ENCODE measurements around the gene PRRG4. TPM values are rescaled to one million over a fixed set of nuclear protein-coding genes. Genes with fewer than 3 reads are reported as not detected.

PRRG4 gene
- total and polyA plus RNA-seq, 10 donors, result 0.65 to 6.7 (median 3.7) TPM

DNA sequence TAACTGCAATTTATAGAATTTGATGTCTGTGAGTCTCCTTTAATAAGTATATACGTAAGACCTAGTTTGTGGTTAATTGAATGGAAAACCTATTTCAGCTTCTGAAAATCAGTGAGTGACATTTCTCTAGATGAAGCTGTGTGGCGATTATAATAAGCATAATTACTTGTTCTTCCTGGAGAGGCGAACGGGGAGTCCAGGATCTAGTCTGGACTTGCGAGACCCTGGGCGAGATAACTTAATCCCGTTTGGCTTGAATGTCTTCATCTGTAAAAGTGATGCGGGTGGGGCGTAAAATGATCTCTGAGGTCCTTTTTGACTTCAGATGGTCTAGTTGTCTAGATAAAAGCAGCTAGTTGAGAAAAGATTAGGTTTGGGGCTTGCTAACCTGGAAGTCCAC, 1.1 kb downstream of the PRRG4 start:
- WGBS, 5 donors, result 82 to 89% (median 83%) methylated on average over 9 of the region's 9 CpGs
- no peaks in the 10 kb centered on the region for H3K9me3 ChIP-seq
- peak overlapping the region in 5 of 8 donors; percentile 55 to 93 (median 85) for H3K4me3 ChIP-seq

DNA sequence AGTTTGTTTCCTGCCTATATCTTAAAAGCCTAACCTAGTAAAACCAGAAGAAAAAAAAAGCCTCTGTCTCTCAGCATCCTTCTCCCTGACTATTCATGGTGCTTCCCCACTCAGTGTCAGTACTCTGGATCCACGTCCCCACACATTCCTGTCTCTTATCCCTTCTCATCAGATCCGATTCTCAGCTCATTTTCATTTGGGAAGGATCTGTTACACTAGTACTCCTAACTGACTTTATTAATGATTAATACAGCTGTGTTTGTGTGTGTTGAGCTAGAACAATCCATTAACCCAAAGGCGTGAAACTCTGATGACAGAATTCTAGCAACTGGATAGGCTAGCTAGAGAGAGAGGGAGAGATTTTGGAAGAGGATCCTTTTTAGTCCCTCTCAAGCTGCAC, 1.5 kb downstream of the PRRG4 start:
- no peak for DNase-seq
- TF ChIP-seq, protein P1, sequence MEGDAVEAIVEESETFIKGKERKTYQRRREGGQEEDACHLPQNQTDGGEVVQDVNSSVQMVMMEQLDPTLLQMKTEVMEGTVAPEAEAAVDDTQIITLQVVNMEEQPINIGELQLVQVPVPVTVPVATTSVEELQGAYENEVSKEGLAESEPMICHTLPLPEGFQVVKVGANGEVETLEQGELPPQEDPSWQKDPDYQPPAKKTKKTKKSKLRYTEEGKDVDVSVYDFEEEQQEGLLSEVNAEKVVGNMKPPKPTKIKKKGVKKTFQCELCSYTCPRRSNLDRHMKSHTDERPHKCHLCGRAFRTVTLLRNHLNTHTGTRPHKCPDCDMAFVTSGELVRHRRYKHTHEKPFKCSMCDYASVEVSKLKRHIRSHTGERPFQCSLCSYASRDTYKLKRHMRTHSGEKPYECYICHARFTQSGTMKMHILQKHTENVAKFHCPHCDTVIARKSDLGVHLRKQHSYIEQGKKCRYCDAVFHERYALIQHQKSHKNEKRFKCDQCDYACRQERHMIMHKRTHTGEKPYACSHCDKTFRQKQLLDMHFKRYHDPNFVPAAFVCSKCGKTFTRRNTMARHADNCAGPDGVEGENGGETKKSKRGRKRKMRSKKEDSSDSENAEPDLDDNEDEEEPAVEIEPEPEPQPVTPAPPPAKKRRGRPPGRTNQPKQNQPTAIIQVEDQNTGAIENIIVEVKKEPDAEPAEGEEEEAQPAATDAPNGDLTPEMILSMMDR (IDR thresholded peaks at IDR 0.05 in 8 of 11, conservative IDR thresholded peaks at IDR 0.05 in 3 of 11), result no peak
- TF ChIP-seq POLR2AphosphoS5 (IDR thresholded peaks at IDR 0.05) (no peak), POLR2A (IDR thresholded peaks at IDR 0.05) (no peak)

More for the DNA sequence above, 1.1 kb downstream of the PRRG4 start:
- intact Hi-C loops (cut with DNase I; ENCODE audit: low total_unique reads), result no loop called here
- Histone ChIP-seq H3K27me3 (replicated peaks in 1 of 7) (peaks cover 0 to 22% (median 10%) of the 10 kb centered on the region in 7 donors), H3K4me1 (peaks cover 10 to 36% (median 20%) of the 10 kb centered on the region in 6 donors), H3K36me3 (peaks cover 0 to 5% (median 0%) of the 10 kb centered on the region in 6 donors), H3K27ac (peak overlapping the region in 1 of 8 donors; percentile 81)
- TF ChIP-seq, protein P1 (IDR thresholded peaks at IDR 0.05 in 8 of 11, conservative IDR thresholded peaks at IDR 0.05 in 3 of 11), result no peak
- TF ChIP-seq POLR2A (IDR thresholded peaks at IDR 0.05) (no peak), POLR2AphosphoS5 (IDR thresholded peaks at IDR 0.05) (no peak)
- DNase-seq, result no peak

DNA sequence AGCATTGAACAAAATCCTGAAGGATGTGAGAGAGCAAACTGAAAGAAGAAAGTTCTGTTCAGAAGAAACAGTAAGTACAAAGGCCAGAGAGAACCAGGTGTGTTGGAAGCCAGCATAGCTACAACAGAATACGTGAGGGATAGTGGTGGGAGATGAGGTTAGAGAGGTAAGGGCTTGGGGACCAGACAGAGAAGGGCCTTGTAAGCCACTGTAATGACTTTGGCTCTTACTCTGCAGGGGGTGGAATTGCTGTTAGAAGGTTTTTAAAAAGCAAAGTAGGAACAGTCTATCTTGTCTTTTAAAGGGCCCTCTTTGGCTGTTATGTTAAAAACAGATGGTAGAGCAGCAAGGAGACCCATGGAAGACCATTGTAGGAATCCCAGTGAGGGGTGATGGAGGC, 4.2 kb downstream of the PRRG4 start:
- Histone ChIP-seq H3K4me3 (no peak overlapping the region), H3K36me3 (peaks cover 0 to 30% (median 0%) of the 10 kb centered on the region in 6 donors)
- intact Hi-C loops (cut with DNase I; ENCODE audit: low total_unique reads), result no loop called here

More for the DNA sequence above, 1.5 kb downstream of the PRRG4 start:
- Histone ChIP-seq H3K4me3 (no peak overlapping the region), H3K27ac (no peak overlapping the region), H3K36me3 (peaks cover 0 to 5% (median 0%) of the 10 kb centered on the region in 6 donors), H3K9me3 (no peaks in the 10 kb centered on the region), H3K27me3 (replicated peaks in 1 of 7) (peaks cover 0 to 22% (median 10%) of the 10 kb centered on the region in 7 donors), H3K4me1 (peaks cover 10 to 36% (median 20%) of the 10 kb centered on the region in 6 donors)
- WGBS, 5 donors, result 82 to 95% (median 88%) methylated on average over 3 of the region's 3 CpGs
- intact Hi-C loops (cut with DNase I; ENCODE audit: low total_unique reads), result no loop called here

DNA sequence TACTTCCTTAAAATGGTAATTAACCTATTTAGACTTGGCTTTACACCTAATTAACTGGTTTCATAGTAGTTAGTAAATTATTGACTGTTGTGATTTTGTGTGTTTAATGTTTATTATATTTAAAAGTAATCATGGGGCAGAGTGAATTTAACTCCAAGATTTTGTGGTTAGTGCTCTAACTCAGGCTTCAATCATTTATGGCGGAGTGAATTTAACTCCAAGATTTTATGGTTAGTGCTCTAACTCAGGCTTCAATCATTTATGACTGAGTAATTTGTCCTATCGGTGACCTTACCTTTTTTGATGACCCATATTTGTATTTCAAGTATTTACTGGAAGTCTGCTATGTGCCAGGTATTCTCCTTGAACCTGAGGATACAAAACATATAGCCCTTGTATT, 7.2 kb downstream of the PRRG4 start:
- H3K4me3 ChIP-seq, result no peak overlapping the region
- 86 to 98% (median 97%) methylated on average over 2 of the region's 2 CpGs for WGBS, 5 donors
- TF ChIP-seq, protein P1 (IDR thresholded peaks at IDR 0.05 in 8 of 11, conservative IDR thresholded peaks at IDR 0.05 in 3 of 11), result no peak
- TF ChIP-seq POLR2AphosphoS5 (IDR thresholded peaks at IDR 0.05), result no peak
- TF ChIP-seq POLR2A (IDR thresholded peaks at IDR 0.05), result no peak
- no peaks in the 10 kb centered on the region for H3K27me3 ChIP-seq (replicated peaks in 1 of 7)
- H3K36me3 ChIP-seq, result peaks cover 0 to 42% (median 0%) of the 10 kb centered on the region in 6 donors
- intact Hi-C loops (cut with DNase I; ENCODE audit: low total_unique reads), result no loop called here
- no peak overlapping the region for H3K27ac ChIP-seq
- peaks cover 0 to 7% (median 0%) of the 10 kb centered on the region in 6 donors for H3K4me1 ChIP-seq
- H3K9me3 ChIP-seq, result no peaks in the 10 kb centered on the region
- DNase-seq, result no peak

More for the DNA sequence above, 4.2 kb downstream of the PRRG4 start:
- TF ChIP-seq, protein P1 (IDR thresholded peaks at IDR 0.05 in 8 of 11, conservative IDR thresholded peaks at IDR 0.05 in 3 of 11), result no peak
- no peak for TF ChIP-seq POLR2AphosphoS5 (IDR thresholded peaks at IDR 0.05)
- no peak for TF ChIP-seq POLR2A (IDR thresholded peaks at IDR 0.05)
- DNase-seq, result no peak
- 76 to 97% (median 92%) methylated on average over 1 of the region's 1 CpG for WGBS, 5 donors
- Histone ChIP-seq H3K27me3 (replicated peaks in 1 of 7) (peaks cover 0 to 22% (median 10%) of the 10 kb centered on the region in 7 donors), H3K9me3 (no peaks in the 10 kb centered on the region), H3K27ac (no peak overlapping the region), H3K4me1 (peaks cover 10 to 34% (median 19%) of the 10 kb centered on the region in 6 donors)

Data from spleen (tissue), 11 donors.